Sigmoid colon (tissue), 4 donors: ENCODE data around the gene ZIC2.

Source experiments
- CTCF ChIP-seq, 4 experiments: fragments of 450-650 bp in 3 of 4; fragments of 200-600 bp in 1 of 4; IDR thresholded peaks; one replicate each; pipeline ENCODE4 v1.5.1; 2016 to 2019; ENCODE audit warnings: antibody characterized with exemption in 4 of 4, mild to moderate bottlenecking in 3 of 4, moderate library complexity in 2 of 4
- EP300 ChIP-seq, 4 donors: sonication (generic); formaldehyde crosslinking; IDR thresholded peaks; one replicate each; pipeline ENCODE4 v1.6.1; 2017; ENCODE audit warnings: antibody characterized with exemption in 4 of 4
- POLR2A ChIP-seq, 2 donors: fragments of 450-650 bp; IDR thresholded peaks; one replicate each; pipeline ENCODE4 v1.6.1; 2016; ENCODE audit warnings: antibody characterized with exemption in 2 of 2, mild to moderate bottlenecking in 2 of 2, moderate library complexity in 2 of 2
- POLR2AphosphoS5 ChIP-seq, 4 donors: sonication (generic); formaldehyde crosslinking; IDR thresholded peaks; one replicate each; pipeline ENCODE4 v1.6.1; 2017; ENCODE audit warnings: antibody characterized with exemption in 4 of 4

- TF ChIP-seq CTCF (IDR thresholded peaks at IDR 0.05) (no peak), EP300 (IDR thresholded peaks at IDR 0.05) (no peak), POLR2A (IDR thresholded peaks at IDR 0.05) (no peak), POLR2AphosphoS5 (IDR thresholded peaks at IDR 0.05) (no peak)
Measured at GRCh38 chr13:99967869-99968520, 13.6 kb upstream of the ZIC2 start.
